ENCODE data around the gene LINGO1. TPM values are rescaled to one million over a fixed set of nuclear protein-coding genes. Genes with fewer than 3 reads are reported as not detected.

The LINGO1 gene
- total and polyA plus RNA-seq, 4 donors: 0.50 to 1.6 (median 0.75) TPM; not detected in 1

- Histone ChIP-seq H3K4me3 (ENCODE audit: low read depth in 1 of 3, low read length in 3 of 3) (no peak overlapping the region), H3K36me3 (ENCODE audit: control insufficient read depth in 4 of 4, insufficient read depth in 3 of 4, low read depth in 1 of 4, low read length in 3 of 4) (no peaks in the 10 kb centered on the region), H3K4me1 (ENCODE audit: control insufficient read depth in 4 of 4, insufficient read depth in 4 of 4, low read length in 3 of 4) (no peaks in the 10 kb centered on the region), H3K27ac (ENCODE audit: low read depth in 1 of 2, low read length in 2 of 2) (no peak overlapping the region), H3K27me3 (ENCODE audit: control insufficient read depth in 4 of 4, insufficient read depth in 4 of 4, low read length in 3 of 4) (no peaks in the 10 kb centered on the region), H3K9ac (ENCODE audit: low read depth in 1 of 2, low read length in 2 of 2) (no peak overlapping the region), H3K9me3 (ENCODE audit: control insufficient read depth in 4 of 4, low read length in 3 of 4) (no peaks in the 10 kb centered on the region)
- TF ChIP-seq SP1 (IDR thresholded peaks at IDR 0.05): no peak
- TF ChIP-seq, protein P1, sequence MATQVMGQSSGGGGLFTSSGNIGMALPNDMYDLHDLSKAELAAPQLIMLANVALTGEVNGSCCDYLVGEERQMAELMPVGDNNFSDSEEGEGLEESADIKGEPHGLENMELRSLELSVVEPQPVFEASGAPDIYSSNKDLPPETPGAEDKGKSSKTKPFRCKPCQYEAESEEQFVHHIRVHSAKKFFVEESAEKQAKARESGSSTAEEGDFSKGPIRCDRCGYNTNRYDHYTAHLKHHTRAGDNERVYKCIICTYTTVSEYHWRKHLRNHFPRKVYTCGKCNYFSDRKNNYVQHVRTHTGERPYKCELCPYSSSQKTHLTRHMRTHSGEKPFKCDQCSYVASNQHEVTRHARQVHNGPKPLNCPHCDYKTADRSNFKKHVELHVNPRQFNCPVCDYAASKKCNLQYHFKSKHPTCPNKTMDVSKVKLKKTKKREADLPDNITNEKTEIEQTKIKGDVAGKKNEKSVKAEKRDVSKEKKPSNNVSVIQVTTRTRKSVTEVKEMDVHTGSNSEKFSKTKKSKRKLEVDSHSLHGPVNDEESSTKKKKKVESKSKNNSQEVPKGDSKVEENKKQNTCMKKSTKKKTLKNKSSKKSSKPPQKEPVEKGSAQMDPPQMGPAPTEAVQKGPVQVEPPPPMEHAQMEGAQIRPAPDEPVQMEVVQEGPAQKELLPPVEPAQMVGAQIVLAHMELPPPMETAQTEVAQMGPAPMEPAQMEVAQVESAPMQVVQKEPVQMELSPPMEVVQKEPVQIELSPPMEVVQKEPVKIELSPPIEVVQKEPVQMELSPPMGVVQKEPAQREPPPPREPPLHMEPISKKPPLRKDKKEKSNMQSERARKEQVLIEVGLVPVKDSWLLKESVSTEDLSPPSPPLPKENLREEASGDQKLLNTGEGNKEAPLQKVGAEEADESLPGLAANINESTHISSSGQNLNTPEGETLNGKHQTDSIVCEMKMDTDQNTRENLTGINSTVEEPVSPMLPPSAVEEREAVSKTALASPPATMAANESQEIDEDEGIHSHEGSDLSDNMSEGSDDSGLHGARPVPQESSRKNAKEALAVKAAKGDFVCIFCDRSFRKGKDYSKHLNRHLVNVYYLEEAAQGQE (IDR thresholded peaks at IDR 0.05): no peak
- no peak for TF ChIP-seq JUND (IDR thresholded peaks at IDR 0.05)
- no peak for DNase-seq (ENCODE audit: low spot score)
- WGBS: 88% methylated on average over 4 of the region's 4 CpGs
Observed at GRCh38 chr15:77647961-77648360, 15.2 kb upstream of the LINGO1 start.

DNA sequence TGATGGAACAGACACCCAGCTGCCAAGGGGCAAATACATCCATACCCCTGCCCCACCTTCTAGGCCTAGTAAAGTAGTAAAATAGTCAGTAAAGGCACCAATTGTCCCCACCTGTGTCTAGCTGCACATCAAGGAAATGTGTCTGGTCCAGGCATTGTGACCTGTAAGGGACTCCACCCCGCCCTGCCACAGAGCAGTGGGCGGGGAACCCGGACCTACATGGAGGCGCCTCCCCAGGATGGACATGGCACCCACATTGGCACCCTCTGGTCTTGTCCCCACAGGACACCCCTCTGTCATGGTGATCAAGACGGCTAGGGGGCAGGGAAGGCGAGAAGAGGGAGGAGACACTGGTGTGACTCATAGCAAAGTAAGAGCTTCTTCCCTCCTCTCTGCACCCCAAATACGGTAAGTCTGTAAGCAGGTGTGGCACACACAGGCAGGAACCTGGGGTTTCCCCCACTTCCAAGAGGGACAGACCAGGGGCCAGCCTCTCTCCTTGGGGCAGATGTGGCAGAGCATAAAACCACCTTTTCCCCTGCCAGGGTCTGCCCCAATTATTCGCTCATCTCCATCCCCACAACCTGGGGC, 13.5 kb upstream of the LINGO1 start:
- TF ChIP-seq, protein P2, sequence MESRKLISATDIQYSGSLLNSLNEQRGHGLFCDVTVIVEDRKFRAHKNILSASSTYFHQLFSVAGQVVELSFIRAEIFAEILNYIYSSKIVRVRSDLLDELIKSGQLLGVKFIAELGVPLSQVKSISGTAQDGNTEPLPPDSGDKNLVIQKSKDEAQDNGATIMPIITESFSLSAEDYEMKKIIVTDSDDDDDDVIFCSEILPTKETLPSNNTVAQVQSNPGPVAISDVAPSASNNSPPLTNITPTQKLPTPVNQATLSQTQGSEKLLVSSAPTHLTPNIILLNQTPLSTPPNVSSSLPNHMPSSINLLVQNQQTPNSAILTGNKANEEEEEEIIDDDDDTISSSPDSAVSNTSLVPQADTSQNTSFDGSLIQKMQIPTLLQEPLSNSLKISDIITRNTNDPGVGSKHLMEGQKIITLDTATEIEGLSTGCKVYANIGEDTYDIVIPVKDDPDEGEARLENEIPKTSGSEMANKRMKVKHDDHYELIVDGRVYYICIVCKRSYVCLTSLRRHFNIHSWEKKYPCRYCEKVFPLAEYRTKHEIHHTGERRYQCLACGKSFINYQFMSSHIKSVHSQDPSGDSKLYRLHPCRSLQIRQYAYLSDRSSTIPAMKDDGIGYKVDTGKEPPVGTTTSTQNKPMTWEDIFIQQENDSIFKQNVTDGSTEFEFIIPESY (IDR thresholded peaks at IDR 0.05): no peak
- TF ChIP-seq HNF4G (IDR thresholded peaks at IDR 0.05) (no peak), GABPA (IDR thresholded peaks at IDR 0.05 in 1 of 2, conservative IDR thresholded peaks at IDR 0.05 in 1 of 2) (no peak), EGR1 (IDR thresholded peaks at IDR 0.05; ENCODE audit: low read depth in 2 of 2) (no peak), HNF4A (conservative IDR thresholded peaks at IDR 0.05) (no peak), TAF1 (conservative IDR thresholded peaks at IDR 0.05) (no peak), MAX (IDR thresholded peaks at IDR 0.05) (no peak), FOXA1 (IDR thresholded peaks at IDR 0.05) (no peak), NR2F2 (IDR thresholded peaks at IDR 0.05) (no peak), JUND (IDR thresholded peaks at IDR 0.05) (no peak), ATF3 (IDR thresholded peaks at IDR 0.05) (no peak), YY1 (IDR thresholded peaks at IDR 0.05) (no peak)
- TF ChIP-seq, protein P1 (IDR thresholded peaks at IDR 0.05): no peak
- Histone ChIP-seq H3K4me1 (ENCODE audit: control insufficient read depth in 4 of 4, insufficient read depth in 4 of 4, low read length in 3 of 4) (no peaks in the 10 kb centered on the region), H3K4me3 (ENCODE audit: low read depth in 1 of 3, low read length in 3 of 3) (no peak overlapping the region), H3K36me3 (ENCODE audit: control insufficient read depth in 4 of 4, insufficient read depth in 3 of 4, low read depth in 1 of 4, low read length in 3 of 4) (no peaks in the 10 kb centered on the region), H3K9ac (ENCODE audit: low read depth in 1 of 2, low read length in 2 of 2) (no peak overlapping the region), H3K27me3 (ENCODE audit: control insufficient read depth in 4 of 4, insufficient read depth in 4 of 4, low read length in 3 of 4) (no peaks in the 10 kb centered on the region), H3K27ac (ENCODE audit: low read depth in 1 of 2, low read length in 2 of 2) (no peak overlapping the region), H3K9me3 (ENCODE audit: control insufficient read depth in 4 of 4, low read length in 3 of 4) (no peaks in the 10 kb centered on the region)
- no peak for DNase-seq (ENCODE audit: low spot score)
- 84% methylated on average over 8 of the region's 8 CpGs for WGBS

Data from liver (tissue), 9 donors.